Fibroblast of lung (primary cell): ENCODE data around the gene OIP5.

Experiments used
- EZH2 ChIP-seq: IDR thresholded peaks from 2 replicates; pipeline ENCODE4 v1.5.1; 2012; ENCODE audit warnings: low read length, control low read depth, mild to moderate bottlenecking; ENCODE audit errors: missing control alignments
- TF ChIP-seq, protein P1 (sequence below), 2 donors: IDR thresholded peaks in 1 of 2; conservative IDR thresholded peaks in 1 of 2; 1 replicate in 1 of 2; 2 replicates in 1 of 2; pipeline ENCODE4 v1.5.1; 2011 to 2012; ENCODE audit warnings: low read length in 2 of 2, control low read depth in 1 of 2, inconsistent platforms in 1 of 2, low read depth in 1 of 2, mild to moderate bottlenecking in 1 of 2

DNA sequence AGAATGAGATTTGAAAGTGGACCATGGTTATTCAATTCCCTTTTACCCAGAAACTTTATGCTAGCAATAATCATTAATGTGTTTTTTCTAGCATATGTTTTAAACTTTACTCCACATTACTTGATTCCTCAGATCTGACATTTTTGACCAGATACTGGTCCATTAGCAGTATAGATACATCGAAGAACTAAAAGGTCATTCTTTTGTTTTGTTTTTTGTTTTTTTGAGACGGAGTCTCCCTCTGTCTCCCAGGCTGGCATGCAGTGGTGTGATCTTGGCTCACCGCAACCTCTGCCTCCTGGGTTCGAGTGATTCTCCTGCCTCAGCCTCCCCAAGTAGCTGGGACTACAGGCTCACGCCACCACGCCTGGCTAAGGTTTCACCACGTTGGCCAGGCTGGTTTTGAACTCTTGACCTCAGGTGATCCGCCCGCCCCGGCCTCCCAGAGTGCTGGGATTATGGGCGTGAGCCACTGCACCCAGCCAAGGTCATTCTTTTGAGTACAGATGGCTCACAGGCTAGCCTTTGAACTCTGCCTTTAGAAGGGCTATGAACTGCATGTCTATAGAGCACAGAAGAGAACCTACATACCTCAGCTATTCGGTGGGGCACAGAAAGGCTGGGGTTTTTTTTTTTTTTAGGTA lies 72.7 kb downstream of the OIP5 start:
- TF ChIP-seq, protein P1, sequence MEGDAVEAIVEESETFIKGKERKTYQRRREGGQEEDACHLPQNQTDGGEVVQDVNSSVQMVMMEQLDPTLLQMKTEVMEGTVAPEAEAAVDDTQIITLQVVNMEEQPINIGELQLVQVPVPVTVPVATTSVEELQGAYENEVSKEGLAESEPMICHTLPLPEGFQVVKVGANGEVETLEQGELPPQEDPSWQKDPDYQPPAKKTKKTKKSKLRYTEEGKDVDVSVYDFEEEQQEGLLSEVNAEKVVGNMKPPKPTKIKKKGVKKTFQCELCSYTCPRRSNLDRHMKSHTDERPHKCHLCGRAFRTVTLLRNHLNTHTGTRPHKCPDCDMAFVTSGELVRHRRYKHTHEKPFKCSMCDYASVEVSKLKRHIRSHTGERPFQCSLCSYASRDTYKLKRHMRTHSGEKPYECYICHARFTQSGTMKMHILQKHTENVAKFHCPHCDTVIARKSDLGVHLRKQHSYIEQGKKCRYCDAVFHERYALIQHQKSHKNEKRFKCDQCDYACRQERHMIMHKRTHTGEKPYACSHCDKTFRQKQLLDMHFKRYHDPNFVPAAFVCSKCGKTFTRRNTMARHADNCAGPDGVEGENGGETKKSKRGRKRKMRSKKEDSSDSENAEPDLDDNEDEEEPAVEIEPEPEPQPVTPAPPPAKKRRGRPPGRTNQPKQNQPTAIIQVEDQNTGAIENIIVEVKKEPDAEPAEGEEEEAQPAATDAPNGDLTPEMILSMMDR (conservative IDR thresholded peaks at IDR 0.05 in 1 of 2, IDR thresholded peaks at IDR 0.05 in 1 of 2; ENCODE audit: low read depth in 1 of 2, low read length in 2 of 2), result no peak
- TF ChIP-seq EZH2, result no peak
